ENCODE results near the gene LZTS3.

LZTS3 gene

GRCh38 chr20:3180319-3180718, 7.0 kb upstream of the LZTS3 start:
- H3K4me3 ChIP-seq (ENCODE audit: low read depth, low read length) = no peak overlapping the region
- TF ChIP-seq ZNF341 (tag by site-specific recombination; IDR thresholded peaks at IDR 0.05; ENCODE audit: low read depth) = no peak
- TF ChIP-seq ZNF211 (tag by site-specific recombination; IDR thresholded peaks at IDR 0.05; ENCODE audit: low read depth) = no peak
- CTCF ChIA-PET = interaction anchor here (1.2 kb wide), 1 partner anchor 127 kb away, joined by 6 read pairs; no protein-coding TSS in a partner anchor
- H3K36me3 ChIP-seq (ENCODE audit: control insufficient read depth in 2 of 2, insufficient read depth in 1 of 2, low read length in 2 of 2) = peaks cover 0 to 8% of the 10 kb centered on the region in 2 experiments; a peak in 1 of 3 replicates
- POLR2A ChIA-PET = no interaction called here
- H3K9me3 ChIP-seq (ENCODE audit: control insufficient read depth, insufficient read depth, low read depth, low read length) = no peaks in the 10 kb centered on the region
- no peak overlapping the region for H3K27ac ChIP-seq (ENCODE audit: extremely low read depth, low read depth, low read length)
- H3K4me1 ChIP-seq (ENCODE audit: control insufficient read depth, insufficient read depth, low read length) = peaks cover 13% of the 10 kb centered on the region

- Histone ChIP-seq H3K9me3 (ENCODE audit: control insufficient read depth, insufficient read depth, low read depth, low read length) (no peaks in the 10 kb centered on the region), H3K4me1 (ENCODE audit: control insufficient read depth, insufficient read depth, low read length) (peaks cover 19% of the 10 kb centered on the region), H3K27ac (ENCODE audit: extremely low read depth, low read depth, low read length) (no peak overlapping the region), H3K36me3 (ENCODE audit: control insufficient read depth in 2 of 2, insufficient read depth in 1 of 2, low read length in 2 of 2) (peaks cover 0 to 8% of the 10 kb centered on the region in 2 experiments; a peak in 1 of 3 replicates), H3K4me3 (ENCODE audit: low read depth, low read length) (no peak overlapping the region)
- ChIA-PET POLR2A (interaction anchor here (0.6 to 1.8 kb wide), 4 partner anchors 18 to 139 kb away, joined by 3 to 14 read pairs (median 6); partner anchors contain the start of genes FASTKD5 and UBOX5), CTCF (interaction anchor here (0.8 kb wide), 1 partner anchor 11 kb away, joined by 3 read pairs; no protein-coding TSS in a partner anchor)
- TF ChIP-seq REPIN1 (tag by site-specific recombination; IDR thresholded peaks at IDR 0.05; ENCODE audit: low read depth) = no peak
- no peak for TF ChIP-seq HOXD13 (CRISPR knock-in tag; IDR thresholded peaks at IDR 0.05; ENCODE audit: borderline replicate concordance)
- no peak for TF ChIP-seq ZNF37A (tag by site-specific recombination; IDR thresholded peaks at IDR 0.05)
- 0 out of 2 replicates have a peak, but pooled peaks have one; percentile 34 for TF ChIP-seq OSR2 (tag by site-specific recombination; IDR thresholded peaks at IDR 0.05)
- TF ChIP-seq PRDM6 (tag by site-specific recombination; IDR thresholded peaks at IDR 0.05) = no peak
- no peak for TF ChIP-seq PATZ1 (tag by site-specific recombination; IDR thresholded peaks at IDR 0.05)
- TF ChIP-seq ZBTB8A (tag by site-specific recombination; IDR thresholded peaks at IDR 0.05) = no peak
- TF ChIP-seq ZNF529 (tag by site-specific recombination; IDR thresholded peaks at IDR 0.05; ENCODE audit: insufficient replicate concordance) = no peak
- no peak for TF ChIP-seq ZNF571 (tag by site-specific recombination; IDR thresholded peaks at IDR 0.05)
- no peak for TF ChIP-seq IKZF3 (tag by site-specific recombination; IDR thresholded peaks at IDR 0.05)
- peak; percentile 47; the same call in 1 of the 2 replicates for TF ChIP-seq GLIS1 (tag by site-specific recombination; IDR thresholded peaks at IDR 0.05)
- no peak for TF ChIP-seq ZNF639 (tag by site-specific recombination; IDR thresholded peaks at IDR 0.05)
- no peak for TF ChIP-seq ZNF513 (tag by site-specific recombination; IDR thresholded peaks at IDR 0.05)
- TF ChIP-seq ZBTB44 (tag by site-specific recombination; IDR thresholded peaks at IDR 0.05) = no peak
- TF ChIP-seq RBAK (tag by site-specific recombination; IDR thresholded peaks at IDR 0.05) = no peak
- TF ChIP-seq ZNF747 (tag by site-specific recombination; IDR thresholded peaks at IDR 0.05) = no peak
- no peak for TF ChIP-seq ZEB2 (tag by site-specific recombination; IDR thresholded peaks at IDR 0.05)
- TF ChIP-seq ZNF677 (tag by site-specific recombination; IDR thresholded peaks at IDR 0.05) = no peak
- TF ChIP-seq KLF9 (tag by site-specific recombination; IDR thresholded peaks at IDR 0.05; ENCODE audit: low read depth) = no peak
- no peak for TF ChIP-seq ZNF664 (tag by site-specific recombination; IDR thresholded peaks at IDR 0.05)
- TF ChIP-seq ZIC2 (tag by site-specific recombination; IDR thresholded peaks at IDR 0.05) = peak; percentile 51
- TF ChIP-seq ZNF248 (tag by site-specific recombination; IDR thresholded peaks at IDR 0.05) = no peak
- no peak for TF ChIP-seq ZNF48 (tag by site-specific recombination; IDR thresholded peaks at IDR 0.05)
- TF ChIP-seq ZNF596 (tag by site-specific recombination; IDR thresholded peaks at IDR 0.05) = no peak
- TF ChIP-seq YY2 (tag by site-specific recombination; IDR thresholded peaks at IDR 0.05) = no peak
Observed at GRCh38 chr20:3177746-3178485, 4.6 kb upstream of the LZTS3 start.
